Thyroid gland (tissue), 4 donors: Measurements from ENCODE around the gene NEK6. TPM values are rescaled to one million over a fixed set of nuclear protein-coding genes. Genes with fewer than 3 reads are reported as not detected.
A peak's percentile ranks its signal among the peaks of the same experiment; 100 is the strongest.

Experiments
- DNase-seq, 2 donors: peaks; one replicate each; pipeline ENCODE4 v3.0.0-alpha.2; 2019
- H3K27ac ChIP-seq, 3 donors: fragments of 200-600 bp; sonication (generic); 1 replicate in 2 of 3; 2 replicates in 1 of 3; pipeline ENCODE4 v1.5.1; 2016 to 2019; ENCODE audit warnings: mild to moderate bottlenecking in 1 of 3, moderate library complexity in 1 of 3
- H3K27me3 ChIP-seq: fragments of 200-600 bp; sonication (generic); one replicate; pipeline ENCODE4 v1.5.1; 2019
- H3K36me3 ChIP-seq, 2 donors: fragments of 200-600 bp; sonication (generic); one replicate each; pipeline ENCODE4 v1.5.1; 2016 to 2019
- H3K4me1 ChIP-seq, 2 donors: fragments of 200-600 bp; sonication (generic); one replicate each; pipeline ENCODE4 v1.5.1; 2017 to 2019
- H3K4me3 ChIP-seq, 3 donors: fragments of 200-600 bp; sonication (generic); replicated peaks in 1 of 3; 1 replicate in 2 of 3; 2 replicates in 1 of 3; pipeline ENCODE4 v1.5.1; 2016; ENCODE audit warnings: mild to moderate bottlenecking in 1 of 3
- H3K9me3 ChIP-seq: fragments of 200-600 bp; sonication (generic); one replicate; pipeline ENCODE4 v1.5.1; 2017
- CTCF ChIP-seq, 6 experiments: fragments of 200-600 bp in 3 of 6; fragments of 450-650 bp in 3 of 6; sonication (generic) in 3 of 6; IDR thresholded peaks; one replicate each; pipeline ENCODE4 v1.5.1; 2016 to 2019; ENCODE audit warnings: antibody characterized with exemption in 6 of 6, mild to moderate bottlenecking in 2 of 6, inconsistent platforms in 1 of 6, moderate library complexity in 1 of 6
- POLR2A ChIP-seq, 2 donors: fragments of 450-650 bp; IDR thresholded peaks; one replicate each; pipeline ENCODE4 v1.6.1; 2017; ENCODE audit warnings: antibody characterized with exemption in 2 of 2, mild to moderate bottlenecking in 2 of 2, moderate library complexity in 1 of 2
- WGBS, 2 donors: methylation state at CpG; one replicate each; pipeline ENCODE4 v1.1.5; 2017; 5-methylcytosine and 5-hydroxymethylcytosine counted together
- intact Hi-C: fragments of 100-400 bp; cut with DNase I; formaldehyde crosslinking; loops from one replicate; pipeline ENCODE4 v1.15.1; 2023
- total RNA-seq, 4 donors: library from RNA; depleted of rRNA; stranded (reverse); fragments of >200 nt; gene quantifications; one replicate each; pipeline ENCODE4 v1.2.3, GENCODE V29; 2016

The NEK6 gene
- total RNA-seq, 4 donors from 2014 or later, result 10.7 to 12.8 (median 11.0) TPM

GRCh38 chr9:124297915-124298645, 40.3 kb downstream of the NEK6 start:
- Histone ChIP-seq H3K4me1 (peaks cover 37 to 51% of the 10 kb centered on the region in 2 donors), H3K27ac (peak overlapping the region in 2 of 3 donors; percentile 24 to 90), H3K9me3 (no peaks in the 10 kb centered on the region), H3K4me3 (no peak overlapping the region), H3K27me3 (no peaks in the 10 kb centered on the region), H3K36me3 (no peaks in the 10 kb centered on the region)
- TF ChIP-seq CTCF (IDR thresholded peaks at IDR 0.05) (no peak), POLR2A (IDR thresholded peaks at IDR 0.05) (no peak)
- intact Hi-C loops, result no loop called here
- DNase-seq, result no peak
- WGBS, 2 donors, result 90 to 91% methylated on average over 13 to 14 of the region's 14 CpGs

GRCh38 chr9:124298646-124299235, 41.0 kb downstream of the NEK6 start:
- Histone ChIP-seq H3K36me3 (no peaks in the 10 kb centered on the region), H3K4me3 (no peak overlapping the region), H3K4me1 (peaks cover 37 to 46% of the 10 kb centered on the region in 2 donors), H3K27me3 (no peaks in the 10 kb centered on the region), H3K27ac (peak overlapping the region in 1 of 3 donors; percentile 90), H3K9me3 (no peaks in the 10 kb centered on the region)
- no peak for DNase-seq
- intact Hi-C loops, result no loop called here
- no peak for TF ChIP-seq CTCF (IDR thresholded peaks at IDR 0.05)
- no peak for TF ChIP-seq POLR2A (IDR thresholded peaks at IDR 0.05)
- 93 to 98% methylated on average over 6 to 10 of the region's 12 CpGs for WGBS, 2 donors

- peak overlapping the region in 1 of 3 donors; percentile 63 for H3K27ac ChIP-seq
- no peaks in the 10 kb centered on the region for H3K36me3 ChIP-seq
- no peak overlapping the region for H3K4me3 ChIP-seq
- no peak for DNase-seq
- H3K9me3 ChIP-seq, result no peaks in the 10 kb centered on the region
- peaks cover 37 to 46% of the 10 kb centered on the region in 2 donors for H3K4me1 ChIP-seq
- WGBS, 2 donors, result 79 to 94% methylated on average over 7 to 8 of the region's 8 CpGs
- TF ChIP-seq CTCF (IDR thresholded peaks at IDR 0.05), result no peak
- intact Hi-C loops, result no loop called here
- H3K27me3 ChIP-seq, result no peaks in the 10 kb centered on the region
These were observed 41.9 kb downstream of the NEK6 start for GRCh38 chr9:124299515-124300090.

- Histone ChIP-seq H3K36me3 (no peaks in the 10 kb centered on the region), H3K9me3 (no peaks in the 10 kb centered on the region), H3K27ac (peak overlapping the region in 2 of 3 donors; percentile 15 to 63), H3K4me3 (no peak overlapping the region), H3K27me3 (no peaks in the 10 kb centered on the region), H3K4me1 (peaks cover 37 to 41% of the 10 kb centered on the region in 2 donors)
- peak; percentile 59 to 70 for DNase-seq
- intact Hi-C loops, result no loop called here
- WGBS, 2 donors, result 44 to 51% methylated on average over 11 of the region's 11 CpGs
- no peak for TF ChIP-seq CTCF (IDR thresholded peaks at IDR 0.05)
- TF ChIP-seq POLR2A (IDR thresholded peaks at IDR 0.05), result no peak
These were observed 42.6 kb downstream of the NEK6 start for GRCh38 chr9:124300312-124300711.

GRCh38 chr9:124302921-124303320, 45.2 kb downstream of the NEK6 start:
- WGBS, 2 donors, result 90 to 97% methylated on average over 4 of the region's 4 CpGs
- Histone ChIP-seq H3K27me3 (no peaks in the 10 kb centered on the region), H3K4me3 (no peak overlapping the region), H3K27ac (no peak overlapping the region), H3K9me3 (no peaks in the 10 kb centered on the region), H3K36me3 (no peaks in the 10 kb centered on the region), H3K4me1 (peaks cover 12 to 15% of the 10 kb centered on the region in 2 donors)
- intact Hi-C loops, result no loop called here
- TF ChIP-seq POLR2A (IDR thresholded peaks at IDR 0.05), result no peak
- no peak for TF ChIP-seq CTCF (IDR thresholded peaks at IDR 0.05)
- no peak for DNase-seq
